Left forelimb (tissue), 1 donor: Measurements from ENCODE around the gene WIPI1.
"Not testable (repeated sequence)": the region's sequence is repeated elsewhere in the genome, so short reads cannot be mapped to it uniquely, and the experiment has no call there.

Experiments used
- DNase-seq: peaks from one replicate; pipeline ENCODE4 v3.0.0-alpha.2; 2018; ENCODE audit warnings: low spot score

Gene WIPI1

DNA sequence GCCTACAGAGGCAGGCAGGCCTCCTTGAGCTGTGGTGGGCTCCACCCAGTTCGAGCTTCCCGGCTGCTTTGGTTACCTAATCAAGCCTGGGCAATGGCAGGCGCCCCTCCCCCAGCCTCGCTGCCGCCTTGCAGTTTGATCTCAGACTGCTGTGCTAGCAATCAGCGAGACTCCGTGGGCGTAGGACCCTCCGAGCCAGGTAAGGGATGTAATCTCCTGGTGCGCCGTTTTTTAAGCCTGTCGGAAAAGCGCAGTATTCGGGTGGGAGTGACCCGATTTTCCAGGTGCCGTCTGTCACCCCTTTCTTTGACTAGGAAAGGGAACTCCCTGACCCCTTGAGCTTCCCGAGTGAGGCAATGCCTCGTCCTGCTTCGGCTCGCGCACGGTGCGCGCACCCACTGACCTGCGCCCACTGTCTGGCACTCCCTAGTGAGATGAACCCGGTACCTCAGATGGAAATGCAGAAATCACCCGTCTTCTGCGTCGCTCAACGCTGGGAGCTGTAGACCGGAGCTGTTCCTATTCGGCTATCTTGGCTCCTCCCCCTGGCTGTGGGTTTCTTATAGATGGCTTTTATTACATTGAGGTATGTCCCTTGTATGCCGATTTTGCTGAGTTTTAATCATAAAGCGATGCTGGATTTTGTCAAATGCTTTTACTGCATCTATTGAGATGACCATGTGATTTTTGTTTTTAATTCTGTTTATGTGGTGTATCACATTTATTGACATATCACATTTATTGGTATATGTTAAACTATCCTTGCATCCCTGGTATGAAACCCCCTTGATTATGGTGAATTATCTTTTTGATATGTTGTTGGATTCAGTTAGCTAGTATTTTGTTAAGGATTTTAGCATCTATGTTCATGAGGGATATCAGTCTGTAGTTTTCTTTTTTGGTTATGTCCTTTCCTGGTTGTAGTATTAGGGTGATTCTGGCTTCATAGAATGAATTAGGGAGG, 43.4 kb downstream of the WIPI1 start:
- DNase-seq = not testable (repeated sequence)

- DNase-seq = not testable (repeated sequence)
These were observed 49.6 kb downstream of the WIPI1 start for GRCh38 chr17:68407656-68408055.

DNA sequence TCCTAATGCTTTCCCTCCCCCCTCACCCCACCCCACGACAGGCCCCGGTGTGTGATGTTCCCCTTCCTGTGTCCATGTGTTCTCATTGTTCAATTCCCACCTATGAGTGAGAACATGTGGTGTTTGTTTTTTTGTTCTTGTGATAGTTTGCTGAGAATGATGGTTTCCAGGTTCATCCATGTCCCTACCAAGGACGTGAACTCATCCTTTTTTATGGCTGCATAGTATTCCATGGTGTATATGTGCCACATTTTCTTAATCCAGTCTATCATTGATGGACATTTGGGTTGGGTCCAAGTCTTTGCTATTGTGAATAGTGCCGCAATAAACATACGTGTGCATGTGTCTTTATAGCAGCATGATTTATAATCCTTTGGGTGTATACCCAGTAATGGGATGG, 53.5 kb downstream of the WIPI1 start:
- not testable (repeated sequence) for DNase-seq

GRCh38 chr17:68403122-68403521, 54.2 kb downstream of the WIPI1 start:
- DNase-seq = no peak

- no peak for DNase-seq
These were observed 56.0 kb downstream of the WIPI1 start for GRCh38 chr17:68401288-68401687.

DNA sequence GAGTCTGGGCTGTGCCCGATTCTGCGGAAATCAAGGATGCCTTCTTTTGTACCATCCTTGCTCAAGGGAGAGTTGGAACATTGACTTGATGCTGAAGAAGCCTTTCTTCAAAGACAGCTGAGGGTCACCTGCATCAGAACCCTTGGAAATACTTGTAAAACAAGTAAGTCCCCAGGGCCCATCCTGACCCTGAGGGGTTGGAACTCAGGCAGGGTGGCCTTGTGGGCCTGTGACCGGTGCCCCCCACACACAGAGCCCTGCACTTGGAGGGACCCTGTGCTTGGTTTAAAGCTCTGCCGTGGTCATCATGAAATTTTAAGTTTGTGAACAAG, 56.9 kb downstream of the WIPI1 start:
- no peak for DNase-seq

- no peak for DNase-seq
These were observed 57.5 kb downstream of the WIPI1 start for GRCh38 chr17:68399638-68400403.

DNA sequence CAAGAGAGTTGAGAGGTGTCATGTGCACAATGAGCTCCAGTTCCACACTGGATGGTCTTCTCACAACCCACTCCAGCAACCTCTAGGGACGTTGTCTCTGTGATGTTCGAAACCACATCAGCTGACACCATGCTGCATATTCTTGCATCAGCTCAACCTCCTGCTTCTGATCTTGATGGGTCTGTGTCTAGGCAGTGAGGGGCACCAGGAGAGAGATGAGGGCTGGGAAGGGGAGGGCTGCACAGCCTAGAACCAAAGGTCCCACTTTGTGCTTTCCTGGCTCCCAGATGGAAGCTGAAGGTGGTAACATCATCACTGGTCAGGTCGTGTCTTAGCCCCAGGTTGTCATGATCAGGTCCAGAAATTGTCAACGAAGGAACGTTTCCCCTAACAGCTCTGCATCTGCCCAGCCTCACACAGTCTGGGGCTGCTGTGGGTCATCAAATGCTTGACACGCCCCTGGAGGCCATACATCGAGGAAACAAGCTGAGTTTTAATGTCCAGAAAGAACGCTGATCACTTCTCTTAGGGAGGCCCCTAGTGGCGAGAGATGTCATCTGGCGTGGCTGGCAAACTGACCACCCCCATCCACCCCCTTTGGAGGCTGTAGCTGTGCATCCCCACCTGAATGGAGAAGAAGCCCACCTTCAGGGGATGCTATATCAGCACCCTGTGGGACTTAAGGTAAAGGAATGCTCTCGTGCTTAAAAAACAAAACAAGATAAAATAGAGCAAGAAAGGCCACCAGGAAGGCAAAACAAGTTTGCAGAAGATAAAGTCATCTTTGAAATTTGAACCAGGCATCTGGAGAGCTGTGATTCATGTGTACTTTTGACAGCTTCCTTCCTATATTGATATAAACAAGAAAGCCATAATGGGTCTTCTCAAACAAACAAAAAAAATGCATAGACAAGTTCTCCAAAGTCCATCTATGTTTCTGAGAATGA, 58.3 kb downstream of the WIPI1 start:
- no peak for DNase-seq

GRCh38 chr17:68397108-68397536, 60.2 kb downstream of the WIPI1 start:
- DNase-seq = no peak

GRCh38 chr17:68396226-68397107, 60.8 kb downstream of the WIPI1 start:
- no peak for DNase-seq

DNA sequence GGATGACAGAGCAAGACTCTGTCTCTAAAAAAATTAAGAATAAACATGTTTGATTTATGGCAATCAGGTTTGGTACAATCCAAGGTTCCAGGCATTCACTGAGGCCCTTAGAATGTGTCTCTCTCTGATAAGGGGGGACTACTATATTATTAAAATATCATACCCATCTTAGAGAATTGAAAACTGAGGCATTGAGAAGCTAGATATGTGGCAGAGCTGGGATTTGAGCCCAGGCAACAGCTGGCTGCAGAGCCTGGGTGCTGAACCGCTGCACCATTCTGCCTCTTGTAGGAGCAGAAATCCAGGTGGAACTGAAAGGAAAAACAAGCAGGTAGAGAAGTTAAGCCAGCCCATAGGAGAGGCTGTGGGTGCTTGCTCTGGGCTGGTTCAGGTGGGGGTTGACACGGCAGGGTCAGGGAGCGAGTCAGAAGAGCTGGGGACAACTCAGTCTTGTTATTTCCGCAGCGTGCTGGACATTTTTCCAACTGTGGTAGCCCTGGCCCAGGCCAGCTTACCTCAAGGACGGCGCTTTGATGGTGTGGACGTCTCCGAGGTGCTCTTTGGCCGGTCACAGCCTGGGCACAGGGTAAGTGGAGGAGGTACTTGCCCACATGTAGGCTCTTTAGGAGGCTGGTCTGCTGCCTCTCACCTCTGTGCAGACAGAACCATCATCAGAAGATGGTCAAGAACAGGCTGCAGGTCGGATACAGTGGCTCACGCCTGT, 62.5 kb downstream of the WIPI1 start:
- no peak for DNase-seq

DNA sequence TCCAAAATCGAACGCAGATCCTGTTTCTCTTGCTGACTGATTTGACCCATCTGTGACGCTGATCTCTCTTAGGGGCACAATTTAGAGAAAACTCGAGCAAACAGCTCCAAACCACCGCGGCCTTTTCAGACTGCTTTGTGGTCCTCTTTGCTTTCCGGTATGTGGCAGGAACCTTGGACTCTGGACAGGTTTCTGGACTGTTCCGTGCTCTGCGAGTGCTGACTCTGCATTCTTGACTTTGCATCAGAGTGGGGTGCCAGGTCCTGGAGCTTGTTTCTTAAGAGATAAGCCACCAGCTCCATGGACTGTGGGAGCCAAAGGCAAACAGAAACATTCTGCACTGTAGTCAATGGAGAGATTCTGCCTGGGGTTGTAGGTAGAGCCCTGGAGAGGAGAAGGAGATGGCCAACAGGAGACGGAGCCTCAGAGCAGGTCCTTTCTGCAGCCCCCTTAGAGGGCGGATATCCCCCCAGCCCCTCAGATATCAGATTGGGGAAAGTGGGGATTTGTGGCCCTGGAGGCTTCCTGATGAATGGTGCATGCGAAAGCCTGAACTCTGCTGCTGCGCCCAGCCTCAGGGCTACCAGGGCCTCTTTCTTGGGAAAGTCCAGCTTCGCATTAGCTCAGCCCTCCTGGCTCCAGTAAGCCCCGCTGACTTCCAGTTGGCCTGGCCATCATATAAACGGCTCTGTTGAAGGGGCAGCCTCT, 65.6 kb downstream of the WIPI1 start:
- no peak for DNase-seq

DNA sequence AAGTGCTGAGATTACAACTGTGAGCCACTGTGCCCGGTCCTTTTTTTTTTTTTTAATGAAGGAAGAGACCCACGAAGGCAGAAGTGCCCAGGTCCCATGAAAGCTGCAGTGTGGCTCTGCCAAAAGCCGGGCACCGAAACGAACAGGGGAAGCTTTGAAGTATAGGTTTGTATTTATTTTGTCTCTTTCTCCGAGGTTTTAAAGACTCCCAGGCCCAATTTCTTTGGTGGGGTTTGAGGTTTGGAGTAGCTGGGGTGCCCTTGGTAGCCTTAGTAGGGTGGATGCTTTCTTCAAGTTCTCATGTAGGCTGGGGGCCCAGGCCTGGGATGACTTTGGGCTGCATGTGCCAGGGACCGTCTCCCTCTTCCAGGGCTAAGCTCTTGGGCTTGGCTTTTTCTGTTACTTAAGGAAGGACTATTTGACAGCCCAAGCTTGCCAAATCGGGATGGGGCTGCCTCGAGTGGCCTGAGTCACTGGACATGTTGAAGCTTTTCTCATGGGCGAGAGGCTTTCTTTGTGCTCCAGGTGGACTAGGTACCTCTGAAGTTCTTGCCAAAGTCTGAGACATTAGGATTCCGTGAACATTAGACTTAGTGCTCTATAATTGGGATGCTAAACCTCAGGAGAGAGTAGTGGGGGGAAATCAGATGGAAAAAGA, 66.3 kb downstream of the WIPI1 start:
- DNase-seq = no peak

GRCh38 chr17:68389041-68389440, 68.3 kb downstream of the WIPI1 start:
- DNase-seq = no peak

- no peak for DNase-seq
These were observed 69.7 kb downstream of the WIPI1 start for GRCh38 chr17:68387435-68388218.

GRCh38 chr17:68385490-68386215, 71.6 kb downstream of the WIPI1 start:
- DNase-seq = no peak

DNA sequence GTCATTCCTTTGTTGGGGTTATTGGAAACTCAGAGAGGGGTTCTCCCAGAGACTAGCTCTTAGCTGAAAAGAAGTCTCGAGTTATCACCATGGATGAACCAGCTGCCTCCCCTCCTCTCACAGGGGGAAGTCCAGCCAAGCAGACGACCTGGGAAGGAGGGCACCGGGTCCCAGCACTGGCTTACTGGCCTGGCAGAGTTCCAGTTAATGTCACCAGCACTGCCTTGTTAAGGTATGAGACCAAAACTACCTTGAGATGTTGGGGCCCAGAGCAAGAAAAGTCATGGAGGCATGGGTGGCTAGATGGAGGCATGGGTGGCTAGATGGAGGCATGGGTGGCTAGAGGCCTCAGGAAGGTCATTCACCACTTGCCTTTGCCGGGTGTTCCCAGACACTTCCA, 72.4 kb downstream of the WIPI1 start:
- DNase-seq = no peak

DNA sequence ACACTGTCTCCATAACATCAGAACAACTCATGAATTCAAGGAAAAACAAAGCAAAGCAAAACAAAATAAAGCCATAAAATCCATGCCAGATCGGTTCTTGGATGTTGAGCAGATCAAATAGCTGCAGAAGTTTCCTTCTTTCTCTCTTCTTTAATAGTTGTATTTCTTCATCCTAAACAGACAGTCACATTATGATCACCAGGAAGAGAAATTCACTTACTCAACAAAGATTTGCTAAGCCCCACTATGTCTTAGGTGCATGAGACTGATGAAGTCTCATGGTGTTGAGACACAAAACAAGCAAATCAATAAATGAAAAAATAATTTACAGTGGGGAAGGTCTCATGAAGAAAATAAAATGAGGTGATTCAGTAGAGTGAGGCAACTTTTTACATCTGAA, 72.8 kb downstream of the WIPI1 start:
- no peak for DNase-seq
